Cortex of kidney (tissue), 1 donor: Measurements from ENCODE around the gene SPAG6.
"Not testable (repeated sequence)": the region's sequence is repeated elsewhere in the genome, so short reads cannot be mapped to it uniquely, and the experiment has no call there.

ENCODE experiments used
- DNase-seq: peaks from one replicate; lab custom pipeline; 2025; lab: John Stamatoyannopoulos, UW

The SPAG6 gene

GRCh38 chr10:22372298-22372697, 27.0 kb downstream of the SPAG6 start:
- DNase-seq: no peak

DNA sequence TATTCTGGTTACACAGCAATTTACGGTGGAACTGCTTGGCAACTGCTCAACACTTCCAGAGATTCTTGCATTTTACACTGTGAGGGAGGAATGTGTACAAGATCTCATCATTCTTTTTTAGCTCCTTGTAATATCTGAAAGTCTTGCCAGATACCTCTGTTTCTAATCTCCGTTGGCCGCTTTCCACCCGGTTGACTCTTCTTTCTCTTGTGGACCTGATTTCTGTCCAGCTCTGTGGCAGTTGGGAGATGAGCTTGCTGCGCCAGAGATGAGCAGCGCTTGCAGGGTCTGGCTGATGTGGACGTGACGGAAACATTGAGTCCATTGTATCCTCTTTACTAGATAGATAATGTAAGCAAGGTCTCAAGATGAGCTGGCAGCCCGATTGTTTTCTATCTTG, 27.6 kb downstream of the SPAG6 start:
- no peak for DNase-seq

DNA sequence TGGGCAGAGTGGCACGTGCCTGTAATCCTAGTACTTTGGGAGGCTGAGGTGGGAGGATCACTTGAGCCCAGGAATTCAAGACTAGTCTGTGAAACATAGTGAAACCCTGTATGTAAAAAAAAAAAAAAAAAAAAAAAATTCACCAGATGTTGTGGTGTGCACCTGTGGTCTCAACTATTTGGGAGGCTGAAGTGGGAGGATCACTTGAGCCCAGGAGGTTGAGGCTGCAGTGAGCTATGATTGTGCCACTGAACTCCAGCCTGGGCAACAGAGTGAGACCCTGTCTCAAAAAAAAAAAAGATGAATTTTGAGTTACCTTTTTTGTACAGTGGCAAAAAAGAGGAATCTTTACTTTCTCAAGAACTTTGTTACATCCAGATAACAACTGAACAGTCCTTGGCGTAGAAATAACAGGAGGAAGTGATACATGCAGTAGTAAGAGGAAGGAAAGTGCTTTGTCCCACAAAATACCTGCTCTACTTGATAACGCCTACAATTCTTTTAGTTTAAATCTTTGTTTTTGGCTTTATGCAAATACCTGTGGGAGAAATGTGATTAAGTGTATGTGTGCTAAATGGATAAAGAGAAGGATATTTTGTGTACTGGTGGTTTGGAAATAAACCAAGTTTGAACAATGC, 29.3 kb downstream of the SPAG6 start:
- DNase-seq: no peak

GRCh38 chr10:22379059-22379458, 33.8 kb downstream of the SPAG6 start:
- DNase-seq: no peak

DNA sequence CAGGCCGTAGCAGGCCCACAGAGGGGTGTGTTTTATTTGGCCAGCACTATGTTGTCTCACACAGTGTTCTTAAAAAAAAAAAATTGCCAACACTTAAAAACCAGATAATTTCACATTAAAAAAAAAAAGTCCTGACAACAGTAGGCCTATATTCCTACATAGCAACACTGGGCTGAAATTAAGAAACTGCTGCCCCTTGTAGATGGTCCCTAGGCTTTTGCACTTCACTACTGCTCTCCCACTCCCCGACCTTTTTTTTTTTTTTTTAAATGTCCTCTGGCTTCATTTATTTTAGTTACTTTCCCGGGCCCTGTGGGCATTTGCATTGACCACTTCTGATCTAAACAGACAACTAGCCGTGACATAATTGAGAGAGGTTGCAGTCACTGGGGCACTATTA, 36.0 kb downstream of the SPAG6 start:
- DNase-seq: no peak

- no peak for DNase-seq
These were observed 41.2 kb downstream of the SPAG6 start for GRCh38 chr10:22386503-22386902.

DNA sequence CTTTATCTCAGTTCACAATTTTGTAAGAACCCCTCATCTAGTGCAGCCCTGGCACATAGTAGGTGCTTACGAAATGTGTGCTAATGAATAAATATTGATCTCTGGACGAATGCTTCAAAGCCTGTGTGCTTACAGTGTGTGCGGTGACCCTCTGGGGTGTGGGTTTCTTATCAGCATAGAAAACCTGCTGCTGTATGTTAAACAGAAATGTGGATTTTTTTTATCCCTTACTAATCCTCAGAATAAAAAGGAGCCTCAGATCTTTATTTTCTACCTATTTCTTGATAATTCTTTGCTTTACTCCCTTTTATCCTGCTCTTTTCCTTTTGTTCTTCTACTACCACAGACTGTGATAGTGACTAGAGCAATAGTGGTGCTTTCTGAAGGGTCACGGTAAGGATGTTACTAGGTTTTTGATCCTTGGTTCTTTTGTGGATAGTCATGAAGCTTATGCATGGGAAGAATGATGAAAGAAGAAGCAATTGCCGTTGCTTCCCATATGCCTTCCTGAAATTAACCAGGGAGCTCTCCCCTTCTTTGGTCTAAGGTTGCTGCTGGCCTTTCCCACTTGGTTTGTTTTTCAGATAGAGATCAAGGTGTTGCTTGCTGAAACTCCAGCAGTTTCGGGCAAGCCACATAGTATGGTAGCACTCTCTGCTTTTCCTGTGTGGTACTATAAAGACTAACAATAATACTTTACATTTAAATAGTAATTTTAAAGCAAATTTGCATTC, 44.7 kb downstream of the SPAG6 start:
- DNase-seq: no peak

GRCh38 chr10:22391600-22391999, 46.3 kb downstream of the SPAG6 start:
- DNase-seq: no peak

- not testable (repeated sequence) for DNase-seq
These were observed 50.9 kb downstream of the SPAG6 start for GRCh38 chr10:22396195-22396594.

DNA sequence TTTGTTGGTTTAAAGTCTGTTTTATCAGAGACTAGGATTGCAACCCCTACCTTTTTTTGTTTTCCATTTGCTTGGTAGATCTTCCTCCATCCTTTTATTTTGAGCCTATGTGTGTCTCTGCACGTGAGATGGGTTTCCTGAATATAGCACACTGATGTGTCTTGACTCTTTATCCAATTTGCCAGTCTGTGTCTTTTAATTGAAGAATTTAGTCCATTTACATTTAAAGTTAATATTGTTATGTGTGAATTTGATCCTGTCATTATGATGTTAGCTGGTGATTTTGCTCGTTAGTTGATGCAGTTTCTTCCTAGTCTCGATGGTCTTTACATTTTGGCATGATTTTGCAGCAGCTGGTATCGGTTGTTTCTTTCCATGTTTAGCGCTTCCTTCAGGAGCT, 61.6 kb downstream of the SPAG6 start:
- not testable (repeated sequence) for DNase-seq

DNA sequence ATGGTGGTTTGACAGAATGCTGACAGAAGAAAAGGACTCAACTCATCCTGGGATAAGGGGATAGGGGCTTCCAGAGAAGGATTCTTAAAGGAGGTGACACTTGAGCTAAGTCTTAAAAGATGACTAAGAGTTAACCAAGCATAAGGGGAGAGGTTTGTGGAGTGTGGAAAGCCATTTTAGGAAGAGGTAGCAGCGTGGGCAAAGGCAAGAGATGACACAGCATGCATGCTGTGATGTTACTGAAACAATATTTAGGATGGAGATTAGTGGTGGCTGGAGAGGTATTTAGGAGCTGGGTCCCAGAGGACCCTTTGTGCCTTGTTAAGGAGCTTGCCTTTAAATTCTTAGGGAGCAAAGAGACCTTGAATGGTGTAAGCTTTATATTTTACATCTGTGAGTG, 65.1 kb downstream of the SPAG6 start:
- DNase-seq: no peak

- no peak for DNase-seq
These were observed 65.5 kb downstream of the SPAG6 start for GRCh38 chr10:22410846-22411245.

GRCh38 chr10:22414146-22414545, 68.8 kb downstream of the SPAG6 start:
- DNase-seq: no peak

DNA sequence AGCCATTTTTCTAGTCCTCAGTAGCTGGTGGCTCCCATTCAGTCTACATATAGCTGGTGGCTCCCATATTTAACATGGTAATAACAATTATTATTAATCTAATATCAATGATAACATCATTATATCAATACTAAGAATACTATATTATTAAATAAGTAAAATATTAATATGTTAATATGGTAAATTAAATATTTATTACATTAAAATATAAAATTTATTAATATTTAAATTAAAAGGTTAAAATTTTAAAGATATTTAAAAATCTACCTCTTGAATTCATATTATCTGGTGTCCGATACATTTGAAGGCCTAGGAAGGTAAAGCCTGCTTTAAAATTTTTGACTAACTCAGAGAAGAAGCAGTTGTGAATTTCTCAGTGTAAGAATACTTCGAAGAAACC, 69.8 kb downstream of the SPAG6 start:
- no peak for DNase-seq

DNA sequence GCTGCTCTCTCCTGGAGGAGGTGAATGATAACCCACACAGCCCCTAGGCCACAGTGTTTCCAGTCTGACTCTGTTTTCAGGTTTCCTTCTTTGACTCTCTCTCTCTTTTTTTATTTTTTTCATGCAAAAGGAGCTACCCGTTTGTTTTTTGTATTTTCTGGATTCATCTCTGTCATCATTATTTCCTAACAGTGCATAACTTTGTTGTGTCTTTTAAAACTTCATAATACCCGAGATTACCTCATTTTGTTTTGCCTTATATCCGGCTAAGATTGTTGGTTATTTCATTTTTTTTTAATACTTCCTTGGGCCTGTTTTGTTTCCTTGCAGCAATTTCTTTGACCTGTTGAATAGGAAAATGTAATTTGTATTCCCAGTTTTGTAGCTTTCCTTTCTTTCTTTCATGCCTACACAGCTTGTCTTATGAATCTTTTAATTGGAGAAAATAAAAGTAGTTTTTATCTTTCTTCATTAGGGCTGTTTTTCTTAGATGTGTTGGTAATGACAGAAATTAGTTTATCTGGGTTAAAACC, 72.5 kb downstream of the SPAG6 start:
- DNase-seq: no peak

- DNase-seq: no peak
These were observed 75.7 kb downstream of the SPAG6 start for GRCh38 chr10:22420787-22421517.

- DNase-seq: no peak
These were observed 81.4 kb downstream of the SPAG6 start for GRCh38 chr10:22426653-22427052.

GRCh38 chr10:22427101-22427500, 81.8 kb downstream of the SPAG6 start:
- no peak for DNase-seq

DNA sequence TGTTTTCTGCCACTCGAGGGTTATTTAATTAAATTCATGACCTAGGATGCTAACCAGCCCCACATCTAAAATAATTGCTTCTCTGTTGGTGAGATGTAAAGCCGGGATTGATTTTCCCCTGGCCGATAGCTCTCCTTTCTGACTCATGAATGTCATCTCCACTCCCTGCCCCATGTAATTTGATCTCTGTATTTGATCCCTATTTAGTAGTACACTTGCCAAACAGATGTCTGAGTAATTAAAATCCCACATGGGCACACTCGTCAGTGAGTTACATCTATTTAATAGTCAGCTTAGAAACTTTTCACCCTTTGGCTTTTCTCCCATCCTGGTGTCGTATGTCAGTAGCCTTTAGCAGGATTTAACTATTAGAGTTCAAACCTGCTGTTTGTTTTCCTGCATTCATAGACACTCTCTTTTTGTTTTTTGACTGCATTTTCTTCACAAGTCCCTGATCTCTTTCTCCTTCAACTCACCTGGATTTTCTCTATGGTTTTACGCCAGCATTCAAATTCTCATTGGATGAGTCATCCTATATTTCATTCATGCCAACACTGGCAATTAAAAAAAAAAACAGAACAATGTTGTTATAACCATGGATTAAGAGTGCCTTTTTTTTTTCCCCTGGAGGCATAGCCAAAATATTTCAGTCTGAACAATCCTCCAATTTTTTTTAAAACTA, 82.7 kb downstream of the SPAG6 start:
- DNase-seq: no peak

- DNase-seq: no peak
These were observed 83.8 kb downstream of the SPAG6 start for GRCh38 chr10:22429146-22429545.

DNA sequence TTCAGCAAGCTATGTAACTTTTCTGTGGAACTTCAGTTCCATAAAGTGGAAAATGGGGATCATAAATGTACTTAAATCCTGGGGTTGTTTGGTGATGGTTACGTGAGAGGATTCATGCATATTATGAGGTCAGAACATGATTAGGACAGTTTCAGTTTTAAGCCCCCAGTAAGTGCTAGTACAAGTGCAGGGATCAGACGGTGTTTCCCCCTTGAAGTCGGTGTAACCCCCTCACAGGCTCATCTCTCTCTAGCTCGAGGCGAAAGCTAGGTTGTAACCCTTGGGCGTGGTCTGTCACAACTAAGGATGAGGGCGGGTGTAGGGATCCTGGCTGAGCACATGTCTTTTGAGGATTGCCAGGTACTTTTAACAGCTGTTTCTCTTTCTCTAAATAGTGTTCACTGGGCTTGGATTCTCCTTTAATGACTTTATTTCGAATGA, 84.7 kb downstream of the SPAG6 start:
- no peak for DNase-seq

- no peak for DNase-seq
These were observed 88.6 kb downstream of the SPAG6 start for GRCh38 chr10:22433875-22434274.
